ENCODE measurements around the gene BLOC1S5. TPM values are rescaled to one million over a fixed set of nuclear protein-coding genes. Genes with fewer than 3 reads are reported as not detected.
"Not testable (repeated sequence)": the region's sequence is repeated elsewhere in the genome, so short reads cannot be mapped to it uniquely, and the experiment has no call there.

Gene BLOC1S5
- total RNA-seq, 1 experiment from 2014 or later = 24.9 TPM

DNA sequence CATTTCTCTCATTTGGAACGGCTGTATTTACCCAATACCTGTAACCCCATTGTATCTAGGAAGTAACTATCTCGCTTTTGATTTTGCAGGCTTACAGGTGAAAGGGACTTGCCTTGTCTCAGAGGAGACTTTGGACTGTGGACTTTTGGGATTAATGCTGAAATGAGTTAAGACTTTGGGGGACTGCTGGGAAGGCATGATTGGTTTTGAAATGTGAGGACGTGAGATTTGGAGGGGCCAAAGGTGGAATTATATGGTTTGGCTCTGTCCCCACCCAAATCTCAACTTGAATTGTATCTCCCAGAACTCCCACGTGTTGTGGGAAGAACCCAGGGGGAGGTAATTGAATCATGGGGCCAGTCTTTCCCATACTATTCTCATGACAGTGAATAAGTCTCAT lies 18.4 kb downstream of the BLOC1S5 start:
- peaks cover 43% of the 10 kb centered on the region for H3K79me2 ChIP-seq (ENCODE audit: low read length)
- H3K4me3 ChIP-seq (ENCODE audit: low read length); H3K9ac ChIP-seq (ENCODE audit: low read length); H3K4me1 ChIP-seq (ENCODE audit: low read length); H3K9me2 ChIP-seq (replicated peaks; ENCODE audit: insufficient read depth, low read length); H3K27me3 ChIP-seq (ENCODE audit: low read length); H3K4me2 ChIP-seq (ENCODE audit: low read depth, low read length, poor library complexity, severe bottlenecking); DNase-seq; H3K27ac ChIP-seq (ENCODE audit: low read length); H3K36me3 ChIP-seq (ENCODE audit: insufficient read depth, low read length); H3K9me3 ChIP-seq (ENCODE audit: low read length); H4K20me1 ChIP-seq (ENCODE audit: insufficient read depth, low read depth, low read length); H2AFZ ChIP-seq (ENCODE audit: low read length): not testable (repeated sequence)

DNA sequence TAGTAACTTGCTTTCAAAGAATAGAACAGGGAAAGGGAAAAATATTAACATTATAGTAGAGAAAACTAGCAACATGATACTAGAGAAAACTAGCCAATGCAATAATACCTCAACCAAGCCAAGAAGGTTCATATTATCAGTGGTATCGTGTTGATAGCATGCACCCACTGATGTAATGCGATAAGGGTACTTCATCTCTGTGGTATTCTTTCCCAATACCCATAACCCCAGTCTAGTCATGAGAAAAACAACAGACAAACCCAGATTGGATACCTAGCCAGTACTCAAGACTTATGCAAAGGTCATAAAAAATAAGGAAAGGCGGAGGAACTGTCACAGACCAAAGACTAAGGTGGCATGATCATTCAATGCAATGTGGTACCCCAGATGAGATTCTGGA lies 21.0 kb downstream of the BLOC1S5 start:
- H3K9me3 ChIP-seq (ENCODE audit: low read length) = no peaks in the 10 kb centered on the region
- DNase-seq = no peak
- no peak overlapping the region for H2AFZ ChIP-seq (ENCODE audit: low read length)
- H4K20me1 ChIP-seq (ENCODE audit: insufficient read depth, low read depth, low read length) = no peaks in the 10 kb centered on the region
- no peak overlapping the region for H3K27ac ChIP-seq (ENCODE audit: low read length)
- H3K9me2 ChIP-seq (replicated peaks; ENCODE audit: insufficient read depth, low read length) = no peaks in the 10 kb centered on the region
- no peak overlapping the region for H3K4me3 ChIP-seq (ENCODE audit: low read length)
- H3K9ac ChIP-seq (ENCODE audit: low read length) = no peak overlapping the region
- H3K4me2 ChIP-seq (ENCODE audit: low read depth, low read length, poor library complexity, severe bottlenecking) = no peak overlapping the region
- peaks cover 26% of the 10 kb centered on the region for H3K36me3 ChIP-seq (ENCODE audit: insufficient read depth, low read length)
- no peaks in the 10 kb centered on the region for H3K27me3 ChIP-seq (ENCODE audit: low read length)
- no peaks in the 10 kb centered on the region for H3K4me1 ChIP-seq (ENCODE audit: low read length)
- peaks cover 44% of the 10 kb centered on the region for H3K79me2 ChIP-seq (ENCODE audit: low read length)

DNA sequence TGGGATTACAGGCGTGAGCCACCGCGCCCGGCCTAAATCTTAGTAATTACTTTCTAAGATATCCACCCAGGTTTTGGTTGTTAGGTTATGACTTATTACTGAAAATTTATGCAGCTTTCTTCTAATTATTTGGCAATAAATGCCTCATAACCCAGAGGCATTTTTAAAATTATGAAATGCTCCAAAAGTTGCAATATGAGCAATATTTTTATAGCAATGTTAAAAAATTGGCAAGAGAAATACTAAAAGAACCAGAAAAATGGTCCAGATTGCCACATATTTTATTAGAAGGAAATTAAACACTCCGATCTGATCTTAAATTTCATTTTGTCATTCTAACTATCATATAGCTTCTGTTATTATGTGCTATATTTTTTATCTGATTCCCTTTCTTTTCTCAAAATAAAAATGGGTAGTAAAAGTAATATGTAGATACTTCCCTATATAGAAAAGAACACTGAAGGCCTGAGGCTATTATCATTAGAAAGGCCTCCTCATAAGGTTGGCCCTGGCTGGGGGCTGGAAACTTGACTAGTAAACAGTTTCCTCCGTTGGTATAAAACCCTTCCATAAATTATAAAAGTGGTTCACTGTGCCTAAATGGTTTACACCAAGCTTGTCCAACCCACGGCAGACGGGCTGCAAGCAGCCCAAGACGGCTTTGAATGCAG lies 22.1 kb downstream of the BLOC1S5 start:
- H3K36me3 ChIP-seq (ENCODE audit: insufficient read depth, low read length) = peaks cover 37% of the 10 kb centered on the region
- H3K9ac ChIP-seq (ENCODE audit: low read length) = no peak overlapping the region
- no peaks in the 10 kb centered on the region for H3K9me3 ChIP-seq (ENCODE audit: low read length)
- H3K4me2 ChIP-seq (ENCODE audit: low read depth, low read length, poor library complexity, severe bottlenecking) = no peak overlapping the region
- peaks cover 44% of the 10 kb centered on the region for H3K79me2 ChIP-seq (ENCODE audit: low read length)
- no peak for DNase-seq
- H3K27ac ChIP-seq (ENCODE audit: low read length) = no peak overlapping the region
- no peak overlapping the region for H2AFZ ChIP-seq (ENCODE audit: low read length)
- H3K4me1 ChIP-seq (ENCODE audit: low read length) = no peaks in the 10 kb centered on the region
- no peaks in the 10 kb centered on the region for H4K20me1 ChIP-seq (ENCODE audit: insufficient read depth, low read depth, low read length)
- no peaks in the 10 kb centered on the region for H3K9me2 ChIP-seq (replicated peaks; ENCODE audit: insufficient read depth, low read length)
- no peaks in the 10 kb centered on the region for H3K27me3 ChIP-seq (ENCODE audit: low read length)
- H3K4me3 ChIP-seq (ENCODE audit: low read length) = no peak overlapping the region

DNA sequence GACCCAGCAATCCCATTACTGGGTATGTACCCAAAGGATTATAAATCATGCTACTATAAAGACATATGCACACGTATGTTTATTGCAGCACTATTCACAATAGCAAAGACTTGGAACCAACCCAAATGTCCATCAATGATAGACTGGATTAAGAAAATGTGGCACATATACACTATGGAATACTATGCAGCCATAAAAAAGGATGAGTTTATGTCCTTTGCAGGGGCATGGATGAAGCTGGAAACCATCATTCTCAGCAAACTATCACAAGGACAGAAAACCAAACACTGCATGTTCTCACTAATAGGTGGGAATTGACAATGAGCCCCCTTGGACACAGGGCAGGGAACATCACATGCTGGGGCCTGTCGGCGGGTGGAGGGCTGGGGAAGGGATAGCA lies 30.1 kb downstream of the BLOC1S5 start:
- DNase-seq; H3K27ac ChIP-seq (ENCODE audit: low read length); H3K4me2 ChIP-seq (ENCODE audit: low read depth, low read length, poor library complexity, severe bottlenecking); H2AFZ ChIP-seq (ENCODE audit: low read length); H3K9ac ChIP-seq (ENCODE audit: low read length); H3K27me3 ChIP-seq (ENCODE audit: low read length); H3K9me2 ChIP-seq (replicated peaks; ENCODE audit: insufficient read depth, low read length); H4K20me1 ChIP-seq (ENCODE audit: insufficient read depth, low read depth, low read length); H3K4me1 ChIP-seq (ENCODE audit: low read length); H3K4me3 ChIP-seq (ENCODE audit: low read length); H3K9me3 ChIP-seq (ENCODE audit: low read length): not testable (repeated sequence)
- peaks cover 80% of the 10 kb centered on the region for H3K79me2 ChIP-seq (ENCODE audit: low read length)
- peaks cover 30% of the 10 kb centered on the region for H3K36me3 ChIP-seq (ENCODE audit: insufficient read depth, low read length)

DNA sequence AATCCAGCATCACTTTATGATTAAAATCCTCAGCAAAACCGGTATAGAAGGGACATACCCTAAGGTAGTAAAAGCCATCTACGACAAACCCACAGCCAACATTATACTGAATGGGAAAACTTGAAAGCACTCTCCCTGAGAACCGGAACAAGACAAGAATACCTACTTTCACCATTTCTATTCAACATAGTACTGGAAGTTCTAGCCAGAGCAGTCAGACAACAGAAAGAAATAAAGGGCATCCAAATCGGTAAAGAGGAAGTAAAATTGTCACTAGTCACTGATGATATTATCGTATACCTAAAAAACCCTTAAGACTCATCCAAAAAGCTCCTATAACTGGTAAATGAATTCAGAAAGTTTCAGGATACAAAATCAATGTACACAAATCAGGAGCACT lies 33.3 kb downstream of the BLOC1S5 start:
- Histone ChIP-seq H3K27ac (ENCODE audit: low read length) (no peak overlapping the region), H3K9ac (ENCODE audit: low read length) (no peak overlapping the region), H3K4me2 (ENCODE audit: low read depth, low read length, poor library complexity, severe bottlenecking) (no peak overlapping the region), H3K27me3 (ENCODE audit: low read length) (no peaks in the 10 kb centered on the region), H3K4me3 (ENCODE audit: low read length) (no peak overlapping the region), H3K9me3 (ENCODE audit: low read length) (no peaks in the 10 kb centered on the region), H2AFZ (ENCODE audit: low read length) (no peak overlapping the region), H3K79me2 (ENCODE audit: low read length) (peaks cover 77% of the 10 kb centered on the region), H4K20me1 (ENCODE audit: insufficient read depth, low read depth, low read length) (no peaks in the 10 kb centered on the region), H3K36me3 (ENCODE audit: insufficient read depth, low read length) (peaks cover 7% of the 10 kb centered on the region), H3K9me2 (replicated peaks; ENCODE audit: insufficient read depth, low read length) (no peaks in the 10 kb centered on the region), H3K4me1 (ENCODE audit: low read length) (peaks cover 11% of the 10 kb centered on the region)
- DNase-seq = no peak

DNA sequence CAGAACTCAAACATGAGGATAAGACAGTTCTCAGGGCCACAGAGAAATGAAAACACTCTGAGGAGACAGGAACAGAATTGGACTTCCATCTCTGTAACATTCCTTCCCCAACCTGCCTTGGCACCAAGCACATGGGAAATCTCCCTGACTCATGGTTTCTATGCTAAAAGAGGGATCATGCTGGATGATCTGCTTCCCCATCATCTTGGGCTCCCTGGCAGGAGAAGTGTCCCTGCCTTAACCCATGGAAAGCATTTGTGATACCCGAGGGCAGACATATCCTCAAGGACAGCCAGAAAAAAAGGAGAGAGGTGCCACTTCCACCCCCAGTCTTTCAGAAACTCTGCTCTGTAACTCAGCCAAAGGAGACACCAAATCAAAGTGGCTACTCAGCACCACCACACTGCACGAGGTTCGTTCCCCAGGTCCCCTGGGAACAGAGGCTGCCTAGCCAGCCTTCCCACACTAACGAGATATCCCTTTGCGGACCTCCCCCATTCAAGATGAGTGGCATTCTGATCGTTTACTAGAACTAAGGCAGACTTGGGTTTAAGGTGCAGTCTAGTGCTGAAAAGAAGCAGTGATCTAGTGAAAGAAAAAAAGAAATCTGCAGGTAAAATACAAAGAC lies 34.8 kb downstream of the BLOC1S5 start:
- no peaks in the 10 kb centered on the region for H4K20me1 ChIP-seq (ENCODE audit: insufficient read depth, low read depth, low read length)
- no peak overlapping the region for H3K4me3 ChIP-seq (ENCODE audit: low read length)
- peak; percentile 46 for DNase-seq
- H3K9me2 ChIP-seq (replicated peaks; ENCODE audit: insufficient read depth, low read length) = no peaks in the 10 kb centered on the region
- H3K27ac ChIP-seq (ENCODE audit: low read length) = no peak overlapping the region
- H3K4me1 ChIP-seq (ENCODE audit: low read length) = peaks cover 11% of the 10 kb centered on the region
- no peak overlapping the region for H3K9ac ChIP-seq (ENCODE audit: low read length)
- H3K27me3 ChIP-seq (ENCODE audit: low read length) = no peaks in the 10 kb centered on the region
- no peaks in the 10 kb centered on the region for H3K36me3 ChIP-seq (ENCODE audit: insufficient read depth, low read length)
- peak overlapping the region; percentile 22 for H3K4me2 ChIP-seq (ENCODE audit: low read depth, low read length, poor library complexity, severe bottlenecking)
- H2AFZ ChIP-seq (ENCODE audit: low read length) = no peak overlapping the region
- peaks cover 69% of the 10 kb centered on the region for H3K79me2 ChIP-seq (ENCODE audit: low read length)
- no peaks in the 10 kb centered on the region for H3K9me3 ChIP-seq (ENCODE audit: low read length)

DNA sequence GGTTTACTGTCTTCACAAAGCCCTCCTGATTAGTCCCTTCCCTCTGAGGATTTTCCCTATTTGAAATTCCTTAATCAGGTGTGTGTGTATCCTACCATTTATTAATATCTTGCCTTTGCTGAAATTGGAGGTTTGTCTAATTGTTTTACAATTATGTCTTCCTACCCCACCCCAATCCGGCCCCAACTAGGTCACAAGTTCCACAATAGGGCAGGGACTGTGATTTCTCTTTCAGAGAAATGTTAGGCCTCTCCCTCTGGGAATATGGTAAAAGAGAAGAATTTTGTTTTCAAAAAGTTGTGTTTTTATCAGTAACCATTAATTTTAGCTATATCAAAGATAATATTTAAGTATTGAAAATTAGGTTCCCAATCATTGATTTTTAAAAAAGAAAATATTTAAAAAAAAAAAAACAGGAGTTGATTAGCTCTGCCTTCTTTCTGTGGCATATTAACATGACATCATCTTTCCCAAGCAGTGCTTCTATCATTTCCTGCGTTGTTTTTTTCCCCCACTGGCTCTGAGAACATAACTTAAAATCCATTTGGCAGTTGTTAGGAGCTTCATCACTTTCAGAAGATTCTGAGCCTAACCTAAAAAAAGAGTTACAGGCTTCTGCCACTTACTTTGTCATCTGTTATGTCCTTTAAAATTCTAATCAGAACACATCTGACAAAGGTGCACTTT lies 36.1 kb downstream of the BLOC1S5 start:
- peaks cover 69% of the 10 kb centered on the region for H3K79me2 ChIP-seq (ENCODE audit: low read length)
- no peaks in the 10 kb centered on the region for H3K36me3 ChIP-seq (ENCODE audit: insufficient read depth, low read length)
- H3K9ac ChIP-seq (ENCODE audit: low read length) = no peak overlapping the region
- H4K20me1 ChIP-seq (ENCODE audit: insufficient read depth, low read depth, low read length) = no peaks in the 10 kb centered on the region
- no peaks in the 10 kb centered on the region for H3K9me3 ChIP-seq (ENCODE audit: low read length)
- H3K4me1 ChIP-seq (ENCODE audit: low read length) = peaks cover 11% of the 10 kb centered on the region
- no peak overlapping the region for H3K4me3 ChIP-seq (ENCODE audit: low read length)
- H3K27ac ChIP-seq (ENCODE audit: low read length) = no peak overlapping the region
- H3K27me3 ChIP-seq (ENCODE audit: low read length) = no peaks in the 10 kb centered on the region
- no peak overlapping the region for H2AFZ ChIP-seq (ENCODE audit: low read length)
- H3K4me2 ChIP-seq (ENCODE audit: low read depth, low read length, poor library complexity, severe bottlenecking) = no peak overlapping the region
- H3K9me2 ChIP-seq (replicated peaks; ENCODE audit: insufficient read depth, low read length) = no peaks in the 10 kb centered on the region
- DNase-seq = no peak

DNA sequence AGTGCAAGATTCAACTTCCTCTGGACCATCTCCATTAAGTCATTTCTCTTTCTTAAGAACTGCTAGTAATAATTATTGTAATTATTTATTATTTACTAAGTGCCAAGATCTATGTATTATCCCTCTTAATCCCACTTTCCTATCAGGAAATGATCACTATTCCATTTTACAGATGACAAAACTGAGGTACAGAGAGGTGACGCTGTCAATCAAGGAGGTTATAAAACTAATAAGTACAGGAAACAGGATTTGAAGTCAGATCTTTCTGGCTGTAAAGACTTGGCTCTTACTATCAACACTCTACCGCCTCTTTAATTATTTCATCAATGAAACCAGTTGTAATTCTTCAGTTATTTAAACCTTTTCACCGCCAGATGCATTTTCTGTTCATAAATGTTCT lies 37.4 kb downstream of the BLOC1S5 start:
- H4K20me1 ChIP-seq (ENCODE audit: insufficient read depth, low read depth, low read length) = no peaks in the 10 kb centered on the region
- no peaks in the 10 kb centered on the region for H3K36me3 ChIP-seq (ENCODE audit: insufficient read depth, low read length)
- no peaks in the 10 kb centered on the region for H3K9me3 ChIP-seq (ENCODE audit: low read length)
- peaks cover 62% of the 10 kb centered on the region for H3K79me2 ChIP-seq (ENCODE audit: low read length)
- no peak for DNase-seq
- H3K27me3 ChIP-seq (ENCODE audit: low read length) = no peaks in the 10 kb centered on the region
- no peak overlapping the region for H3K9ac ChIP-seq (ENCODE audit: low read length)
- no peak overlapping the region for H3K4me3 ChIP-seq (ENCODE audit: low read length)
- H3K4me2 ChIP-seq (ENCODE audit: low read depth, low read length, poor library complexity, severe bottlenecking) = no peak overlapping the region
- H3K9me2 ChIP-seq (replicated peaks; ENCODE audit: insufficient read depth, low read length) = no peaks in the 10 kb centered on the region
- H3K27ac ChIP-seq (ENCODE audit: low read length) = no peak overlapping the region
- no peak overlapping the region for H2AFZ ChIP-seq (ENCODE audit: low read length)
- H3K4me1 ChIP-seq (ENCODE audit: low read length) = peaks cover 11% of the 10 kb centered on the region

All from Karpas-422 (cell line).